ENCODE results near the gene PARN. TPM values are rescaled to one million over a fixed set of nuclear protein-coding genes. Genes with fewer than 3 reads are reported as not detected.

PARN gene
- total and polyA plus RNA-seq, 4 donors = 8.1 to 32.2 (median 22.0) TPM

DNA sequence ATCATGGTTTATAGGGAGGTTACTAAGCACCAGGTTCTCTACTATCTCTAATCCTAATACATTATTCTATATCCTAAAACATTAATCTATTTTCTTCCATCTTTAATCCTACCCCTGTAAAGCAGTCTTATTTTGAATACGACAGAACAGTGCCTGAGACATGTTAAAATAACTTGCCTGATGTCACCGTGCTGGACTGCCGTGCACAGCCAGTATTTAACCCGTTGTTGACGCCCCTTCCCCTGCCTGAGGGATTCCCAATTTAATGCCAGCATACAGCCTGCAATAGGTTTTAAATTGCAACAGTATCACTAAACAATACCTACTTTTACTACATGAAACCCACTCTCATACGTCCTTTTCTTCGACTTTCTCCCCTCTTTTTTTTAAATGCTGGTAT lies 133.3 kb downstream of the PARN start:
- 24 to 25% methylated on average over 7 of the region's 7 CpGs for WGBS, 2 donors
- DNase-seq (no peak), ATAC-seq (ENCODE audit: low FRiP score) (no peak)
- intact Hi-C loops (cut with DNase I) = no loop called here
- Histone ChIP-seq H3K36me3 (ENCODE audit: control insufficient read depth in 1 of 2, insufficient read depth in 2 of 2, low read length in 1 of 2) (no peaks in the 10 kb centered on the region), H3K27ac (ENCODE audit: low read depth in 1 of 2, low read length in 2 of 2) (no peak overlapping the region), H3K4me1 (ENCODE audit: control insufficient read depth in 1 of 2, insufficient read depth in 2 of 2, low read length in 2 of 2) (peaks cover 4 to 8% of the 10 kb centered on the region in 2 donors), H3K4me3 (ENCODE audit: low read length in 2 of 2) (no peak overlapping the region), H3K9me3 (ENCODE audit: control insufficient read depth, low read length) (no peaks in the 10 kb centered on the region), H3K27me3 (ENCODE audit: control insufficient read depth in 1 of 2, insufficient read depth in 2 of 2, low read length in 1 of 2) (no peaks in the 10 kb centered on the region)

DNA sequence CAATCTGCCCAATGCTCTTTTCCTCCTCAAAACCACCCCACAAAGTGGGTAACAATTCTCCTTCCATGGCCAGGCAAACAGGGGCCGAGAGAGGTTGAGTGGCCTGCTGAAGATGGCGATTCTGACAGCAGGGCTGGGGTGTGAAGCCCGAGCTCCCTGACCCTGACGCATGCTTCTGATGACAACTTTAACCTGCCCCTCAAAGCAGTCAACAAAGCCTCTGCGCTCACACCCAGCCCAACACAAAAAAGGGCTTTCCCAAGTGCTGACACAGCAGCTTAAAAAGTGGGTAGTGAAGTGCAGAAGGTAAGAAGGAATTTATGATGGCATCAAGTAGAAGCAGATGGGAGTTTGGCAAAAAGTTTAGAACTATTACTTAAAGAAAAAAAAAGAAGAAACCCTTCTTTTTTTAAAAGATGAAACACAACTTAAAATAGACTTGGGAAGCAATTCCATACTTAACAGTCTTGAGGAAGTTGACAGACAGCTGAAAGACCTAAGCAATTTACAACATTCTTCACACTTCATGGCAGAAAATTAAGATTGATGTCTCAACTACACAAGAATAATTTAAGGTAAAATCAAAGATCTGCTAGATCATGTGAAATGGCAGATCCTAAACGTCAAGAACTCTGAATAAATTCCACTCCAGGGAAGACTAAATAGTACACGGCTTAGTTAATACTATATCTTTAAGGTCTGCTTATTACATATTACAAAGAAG lies 133.9 kb downstream of the PARN start:
- DNase-seq (no peak), ATAC-seq (ENCODE audit: low FRiP score) (no peak)
- Histone ChIP-seq H3K27ac (ENCODE audit: low read depth in 1 of 2, low read length in 2 of 2) (no peak overlapping the region), H3K36me3 (ENCODE audit: control insufficient read depth in 1 of 2, insufficient read depth in 2 of 2, low read length in 1 of 2) (no peaks in the 10 kb centered on the region), H3K4me3 (ENCODE audit: low read length in 2 of 2) (no peak overlapping the region), H3K4me1 (ENCODE audit: control insufficient read depth in 1 of 2, insufficient read depth in 2 of 2, low read length in 2 of 2) (peaks cover 3 to 5% of the 10 kb centered on the region in 2 donors), H3K27me3 (ENCODE audit: control insufficient read depth in 1 of 2, insufficient read depth in 2 of 2, low read length in 1 of 2) (no peaks in the 10 kb centered on the region), H3K9me3 (ENCODE audit: control insufficient read depth, low read length) (no peaks in the 10 kb centered on the region)
- WGBS, 2 donors = 68 to 71% methylated on average over 7 of the region's 7 CpGs
- intact Hi-C loops (cut with DNase I) = no loop called here

DNA sequence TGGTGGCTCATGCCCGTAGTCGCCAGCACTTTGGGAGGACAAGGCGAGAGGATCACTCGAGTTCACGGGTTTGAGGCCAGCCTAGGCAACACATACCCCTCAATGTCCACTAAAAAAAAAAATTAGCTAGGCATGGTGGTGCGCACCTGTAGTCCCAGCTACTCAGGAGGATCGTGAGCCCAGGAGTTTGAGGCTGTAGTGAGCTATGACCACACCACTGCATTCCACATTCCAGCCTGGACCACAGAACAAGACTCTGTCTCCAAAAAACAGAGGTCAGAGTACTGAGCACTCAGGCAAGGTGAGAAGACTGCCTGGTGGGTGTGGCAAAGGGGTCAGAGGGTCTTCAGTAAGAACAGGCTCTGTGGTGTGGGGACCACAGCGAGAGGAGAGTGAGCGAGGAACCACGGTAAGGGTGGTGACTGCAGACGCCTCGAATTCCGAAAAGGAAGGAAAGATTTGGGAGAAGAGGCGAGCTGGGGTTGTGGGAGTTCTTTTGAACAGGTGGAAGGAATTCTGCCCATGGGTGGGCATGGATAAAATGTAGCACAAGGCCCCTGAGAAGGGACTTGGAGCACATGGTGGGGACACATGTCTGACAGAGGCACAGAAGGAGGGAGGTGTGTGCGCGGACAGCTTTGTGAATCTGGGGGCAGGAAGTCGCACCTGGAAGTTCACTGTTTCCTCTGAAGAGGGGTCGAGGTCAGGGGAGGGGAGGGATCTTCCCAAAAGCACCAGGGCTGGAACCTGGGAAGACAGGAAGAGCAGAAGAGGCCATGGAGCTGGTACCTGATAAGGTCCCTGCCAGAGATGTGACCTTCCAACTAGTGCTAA lies 134.6 kb downstream of the PARN start:
- no peak for ATAC-seq (ENCODE audit: low FRiP score)
- 96 to 98% methylated on average over 18 of the region's 18 CpGs for WGBS, 2 donors
- no peaks in the 10 kb centered on the region for H3K9me3 ChIP-seq (ENCODE audit: control insufficient read depth, low read length)
- no peak for DNase-seq
- intact Hi-C loops (cut with DNase I) = no loop called here
- H3K4me3 ChIP-seq (ENCODE audit: low read length in 2 of 2) = no peak overlapping the region
- peaks cover under 1 to 3% of the 10 kb centered on the region in 2 donors for H3K4me1 ChIP-seq (ENCODE audit: control insufficient read depth in 1 of 2, insufficient read depth in 2 of 2, low read length in 2 of 2)
- no peaks in the 10 kb centered on the region for H3K36me3 ChIP-seq (ENCODE audit: control insufficient read depth in 1 of 2, insufficient read depth in 2 of 2, low read length in 1 of 2)
- H3K27me3 ChIP-seq (ENCODE audit: control insufficient read depth in 1 of 2, insufficient read depth in 2 of 2, low read length in 1 of 2) = no peaks in the 10 kb centered on the region
- no peak overlapping the region for H3K27ac ChIP-seq (ENCODE audit: low read depth in 1 of 2, low read length in 2 of 2)

DNA sequence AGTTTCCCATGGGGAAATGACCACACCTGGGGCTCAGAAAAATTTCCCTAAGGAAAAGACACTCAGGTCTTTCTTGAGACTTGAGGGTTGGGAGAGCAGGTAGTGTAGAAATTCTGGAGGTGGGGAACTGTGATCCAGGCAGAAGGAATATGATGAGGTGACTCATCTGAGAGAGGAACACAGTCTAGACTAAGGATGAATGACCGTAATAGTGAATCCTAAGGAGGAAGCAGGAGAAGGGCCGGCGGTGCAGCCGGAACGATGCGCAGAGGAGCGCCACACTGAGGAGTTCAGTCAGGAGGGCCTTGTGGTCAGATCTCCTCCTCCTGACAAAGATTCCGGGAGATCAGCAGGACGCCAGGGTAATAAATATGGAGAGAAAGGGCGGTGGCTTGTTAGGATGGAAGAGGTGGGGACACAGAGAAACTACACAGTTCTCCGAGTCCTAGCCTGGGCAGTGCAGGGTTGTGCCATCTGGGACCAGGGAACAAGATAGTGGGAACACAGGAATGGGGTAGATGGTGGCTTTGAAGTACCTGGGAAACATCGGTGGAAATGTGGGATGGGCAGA lies 135.6 kb downstream of the PARN start:
- no peaks in the 10 kb centered on the region for H3K36me3 ChIP-seq (ENCODE audit: control insufficient read depth in 1 of 2, insufficient read depth in 2 of 2, low read length in 1 of 2)
- 97% methylated on average over 12 of the region's 12 CpGs for WGBS, 2 donors
- H3K4me3 ChIP-seq (ENCODE audit: low read length in 2 of 2) = no peak overlapping the region
- H3K4me1 ChIP-seq (ENCODE audit: control insufficient read depth in 1 of 2, insufficient read depth in 2 of 2, low read length in 2 of 2) = peaks cover 0 to 3% of the 10 kb centered on the region in 2 donors
- no peaks in the 10 kb centered on the region for H3K9me3 ChIP-seq (ENCODE audit: control insufficient read depth, low read length)
- DNase-seq (no peak), ATAC-seq (ENCODE audit: low FRiP score) (no peak)
- no peaks in the 10 kb centered on the region for H3K27me3 ChIP-seq (ENCODE audit: control insufficient read depth in 1 of 2, insufficient read depth in 2 of 2, low read length in 1 of 2)
- intact Hi-C loops (cut with DNase I) = no loop called here
- no peak overlapping the region for H3K27ac ChIP-seq (ENCODE audit: low read depth in 1 of 2, low read length in 2 of 2)

DNA sequence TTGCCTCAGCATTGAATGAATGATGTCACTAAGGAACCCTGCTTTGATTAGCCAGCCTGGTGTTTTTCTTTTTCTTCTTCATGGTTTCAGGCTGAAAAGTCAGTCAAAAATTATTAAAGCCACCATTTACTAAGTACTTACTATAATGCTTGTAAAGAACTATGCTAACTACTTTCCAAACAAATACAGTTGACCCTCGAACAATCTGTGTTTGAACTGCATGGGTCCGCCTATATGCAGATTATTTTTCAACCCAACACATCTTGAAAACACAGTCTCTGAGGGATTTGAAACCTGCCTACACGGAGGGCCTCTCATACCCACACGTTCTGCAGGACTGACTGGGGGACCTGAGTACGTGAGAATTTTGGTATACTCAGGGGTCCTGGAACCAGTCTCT lies 136.3 kb downstream of the PARN start:
- intact Hi-C loops (cut with DNase I) = no loop called here
- no peaks in the 10 kb centered on the region for H3K27me3 ChIP-seq (ENCODE audit: control insufficient read depth in 1 of 2, insufficient read depth in 2 of 2, low read length in 1 of 2)
- H3K4me1 ChIP-seq (ENCODE audit: control insufficient read depth in 1 of 2, insufficient read depth in 2 of 2, low read length in 2 of 2) = peaks cover 0 to 3% of the 10 kb centered on the region in 2 donors
- no peak for ATAC-seq (ENCODE audit: low FRiP score)
- H3K9me3 ChIP-seq (ENCODE audit: control insufficient read depth, low read length) = no peaks in the 10 kb centered on the region
- DNase-seq = no peak
- no peaks in the 10 kb centered on the region for H3K36me3 ChIP-seq (ENCODE audit: control insufficient read depth in 1 of 2, insufficient read depth in 2 of 2, low read length in 1 of 2)
- no peak overlapping the region for H3K27ac ChIP-seq (ENCODE audit: low read depth in 1 of 2, low read length in 2 of 2)
- no peak overlapping the region for H3K4me3 ChIP-seq (ENCODE audit: low read length in 2 of 2)
- WGBS, 2 donors = 96% methylated on average over 5 of the region's 5 CpGs

DNA sequence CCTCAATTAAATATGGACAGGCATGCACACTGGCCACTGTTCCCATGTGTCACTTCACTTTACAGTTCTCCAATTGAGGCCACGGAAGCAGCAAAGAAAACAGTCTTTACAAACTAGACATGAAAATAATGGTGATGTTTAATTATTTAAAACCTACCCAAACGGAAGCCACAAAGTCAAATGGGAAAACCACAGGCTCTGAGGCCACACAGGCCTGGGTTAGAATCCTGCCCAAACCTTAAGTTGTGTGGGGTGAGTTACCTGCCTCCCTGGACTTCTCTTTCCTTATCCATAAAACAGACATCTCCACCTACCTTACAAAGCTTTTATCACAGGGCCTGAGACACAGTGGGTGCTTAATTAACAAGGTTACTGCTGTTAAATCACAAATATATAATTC lies 137.4 kb downstream of the PARN start:
- no peak for ATAC-seq (ENCODE audit: low FRiP score)
- Histone ChIP-seq H3K4me3 (ENCODE audit: low read length in 2 of 2) (no peak overlapping the region), H3K27ac (ENCODE audit: low read depth in 1 of 2, low read length in 2 of 2) (no peak overlapping the region), H3K36me3 (ENCODE audit: control insufficient read depth in 1 of 2, insufficient read depth in 2 of 2, low read length in 1 of 2) (no peaks in the 10 kb centered on the region), H3K27me3 (ENCODE audit: control insufficient read depth in 1 of 2, insufficient read depth in 2 of 2, low read length in 1 of 2) (no peaks in the 10 kb centered on the region), H3K9me3 (ENCODE audit: control insufficient read depth, low read length) (no peaks in the 10 kb centered on the region), H3K4me1 (ENCODE audit: control insufficient read depth in 1 of 2, insufficient read depth in 2 of 2, low read length in 2 of 2) (peaks cover 0 to 3% of the 10 kb centered on the region in 2 donors)
- no peak for DNase-seq
- intact Hi-C loops (cut with DNase I) = no loop called here
- 91 to 92% methylated on average over 2 of the region's 2 CpGs for WGBS, 2 donors

DNA sequence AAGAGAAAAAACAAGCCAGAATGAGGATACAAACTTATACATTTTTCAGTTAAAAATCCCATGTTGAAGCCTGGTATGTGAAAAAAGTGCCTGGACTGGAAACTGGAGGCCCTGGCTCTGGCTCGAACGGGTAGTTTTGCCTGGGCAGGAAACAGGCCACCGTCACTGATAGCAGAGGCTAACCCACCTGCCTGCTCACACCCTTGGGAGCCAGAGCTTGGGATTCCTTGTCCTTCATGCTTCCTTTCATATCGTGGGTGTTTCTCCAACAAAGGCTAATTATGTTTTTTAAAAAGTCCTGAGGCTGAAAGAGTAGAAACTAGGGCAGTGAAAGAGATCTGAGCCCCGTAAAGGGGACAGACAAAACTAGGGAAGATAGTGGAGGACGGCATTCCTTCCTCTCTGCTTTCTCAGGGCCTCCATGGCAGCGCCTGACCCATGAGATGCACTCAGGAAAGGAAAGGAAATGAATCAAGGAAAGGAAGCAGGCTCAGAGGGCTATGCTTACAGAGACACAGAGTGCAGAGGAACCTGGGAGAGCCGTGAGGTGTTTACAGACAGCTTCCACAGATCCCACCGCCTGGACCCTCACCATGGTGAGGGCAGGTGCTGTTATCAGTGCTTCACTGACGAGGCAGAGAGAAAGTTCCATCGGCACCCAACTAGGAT lies 138.1 kb downstream of the PARN start:
- no peak for ATAC-seq (ENCODE audit: low FRiP score)
- no peaks in the 10 kb centered on the region for H3K27me3 ChIP-seq (ENCODE audit: control insufficient read depth in 1 of 2, insufficient read depth in 2 of 2, low read length in 1 of 2)
- H3K4me3 ChIP-seq (ENCODE audit: low read length in 2 of 2) = no peak overlapping the region
- no peak overlapping the region for H3K27ac ChIP-seq (ENCODE audit: low read depth in 1 of 2, low read length in 2 of 2)
- no peaks in the 10 kb centered on the region for H3K36me3 ChIP-seq (ENCODE audit: control insufficient read depth in 1 of 2, insufficient read depth in 2 of 2, low read length in 1 of 2)
- no peaks in the 10 kb centered on the region for H3K9me3 ChIP-seq (ENCODE audit: control insufficient read depth, low read length)
- peaks cover 0 to under 1% of the 10 kb centered on the region in 2 donors for H3K4me1 ChIP-seq (ENCODE audit: control insufficient read depth in 1 of 2, insufficient read depth in 2 of 2, low read length in 2 of 2)
- 89 to 90% methylated on average over 11 of the region's 11 CpGs for WGBS, 2 donors
- DNase-seq = no peak
- intact Hi-C loops (cut with DNase I) = no loop called here

DNA sequence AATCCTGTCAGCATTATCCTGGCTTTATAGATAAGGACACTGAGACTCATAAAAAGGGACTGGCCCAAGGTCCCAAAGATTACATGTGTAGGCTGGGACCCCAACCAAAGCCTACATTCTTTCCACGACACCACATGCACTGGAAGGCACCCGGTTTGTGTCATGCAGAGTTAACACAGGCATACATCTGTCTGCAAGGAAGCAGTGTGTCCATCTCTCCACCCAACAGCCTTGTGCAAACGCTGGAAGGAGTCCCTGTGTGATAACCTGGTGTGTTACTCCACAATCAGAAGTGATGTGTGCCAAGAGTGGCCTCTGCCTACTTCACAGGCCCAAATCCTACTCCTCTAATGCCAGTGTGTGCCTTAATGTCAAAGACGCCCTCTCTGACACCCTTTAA lies 139.8 kb downstream of the PARN start:
- Histone ChIP-seq H3K36me3 (ENCODE audit: control insufficient read depth in 1 of 2, insufficient read depth in 2 of 2, low read length in 1 of 2) (no peaks in the 10 kb centered on the region), H3K27ac (ENCODE audit: low read depth in 1 of 2, low read length in 2 of 2) (no peak overlapping the region), H3K9me3 (ENCODE audit: control insufficient read depth, low read length) (no peaks in the 10 kb centered on the region), H3K27me3 (ENCODE audit: control insufficient read depth in 1 of 2, insufficient read depth in 2 of 2, low read length in 1 of 2) (no peaks in the 10 kb centered on the region), H3K4me1 (ENCODE audit: control insufficient read depth in 1 of 2, insufficient read depth in 2 of 2, low read length in 2 of 2) (peaks cover 0 to 3% of the 10 kb centered on the region in 2 donors), H3K4me3 (ENCODE audit: low read length in 2 of 2) (no peak overlapping the region)
- ATAC-seq (ENCODE audit: low FRiP score) (no peak), DNase-seq (no peak)
- 91 to 93% methylated on average over 4 of the region's 4 CpGs for WGBS, 2 donors
- intact Hi-C loops (cut with DNase I) = no loop called here
